ENCODE measurements around the gene CITED2. TPM values are rescaled to one million over a fixed set of nuclear protein-coding genes. Genes with fewer than 3 reads are reported as not detected.
A peak's percentile ranks its signal among the peaks of the same experiment; 100 is the strongest.

Gene CITED2
- total RNA-seq, 1 donor: 223 TPM

- no peak overlapping the region for H3K27ac ChIP-seq (ENCODE audit: low read depth, low read length)
- H4K20me1 ChIP-seq (ENCODE audit: insufficient read depth, low read length): no peaks in the 10 kb centered on the region
- H2AFZ ChIP-seq (ENCODE audit: low read length): no peak overlapping the region
- H3K36me3 ChIP-seq (ENCODE audit: insufficient read depth, low read length): no peaks in the 10 kb centered on the region
- no peaks in the 10 kb centered on the region for H3K4me1 ChIP-seq (ENCODE audit: insufficient read depth, low read length)
- H3K4me2 ChIP-seq (ENCODE audit: insufficient read depth, low read length): no peak overlapping the region
- no peaks in the 10 kb centered on the region for H3K9me3 ChIP-seq (ENCODE audit: low read depth, low read length)
- H3K79me2 ChIP-seq (ENCODE audit: insufficient read depth, low read length): no peaks in the 10 kb centered on the region
- no peak overlapping the region for H3K4me3 ChIP-seq (ENCODE audit: insufficient read depth, low read length)
- H3K27me3 ChIP-seq (ENCODE audit: insufficient read depth, low read length): no peaks in the 10 kb centered on the region
- no peak for DNase-seq (ENCODE audit: insufficient read length, low spot score, missing footprints)
- no peak for TF ChIP-seq CTCF (IDR thresholded peaks at IDR 0.05; ENCODE audit: extremely low read depth, low read depth, low read length)
These were observed 45.2 kb downstream of the CITED2 start for GRCh38 chr6:139329224-139329623.

- H4K20me1 ChIP-seq (ENCODE audit: insufficient read depth, low read length): no peaks in the 10 kb centered on the region
- no peak for DNase-seq (ENCODE audit: insufficient read length, low spot score, missing footprints)
- no peak overlapping the region for H3K27ac ChIP-seq (ENCODE audit: low read depth, low read length)
- no peak overlapping the region for H3K4me3 ChIP-seq (ENCODE audit: insufficient read depth, low read length)
- H3K79me2 ChIP-seq (ENCODE audit: insufficient read depth, low read length): no peaks in the 10 kb centered on the region
- H3K4me2 ChIP-seq (ENCODE audit: insufficient read depth, low read length): no peak overlapping the region
- no peak for TF ChIP-seq CTCF (IDR thresholded peaks at IDR 0.05; ENCODE audit: extremely low read depth, low read depth, low read length)
- no peaks in the 10 kb centered on the region for H3K4me1 ChIP-seq (ENCODE audit: insufficient read depth, low read length)
- H2AFZ ChIP-seq (ENCODE audit: low read length): no peak overlapping the region
- H3K9me3 ChIP-seq (ENCODE audit: low read depth, low read length): no peaks in the 10 kb centered on the region
- no peaks in the 10 kb centered on the region for H3K36me3 ChIP-seq (ENCODE audit: insufficient read depth, low read length)
- no peaks in the 10 kb centered on the region for H3K27me3 ChIP-seq (ENCODE audit: insufficient read depth, low read length)
These were observed 47.4 kb downstream of the CITED2 start for GRCh38 chr6:139327038-139327437.

GRCh38 chr6:139325686-139326085 is 48.8 kb downstream of the CITED2 start:
- H2AFZ ChIP-seq (ENCODE audit: low read length): no peak overlapping the region
- no peaks in the 10 kb centered on the region for H3K9me3 ChIP-seq (ENCODE audit: low read depth, low read length)
- H3K4me3 ChIP-seq (ENCODE audit: insufficient read depth, low read length): no peak overlapping the region
- H3K4me1 ChIP-seq (ENCODE audit: insufficient read depth, low read length): no peaks in the 10 kb centered on the region
- no peak for TF ChIP-seq CTCF (IDR thresholded peaks at IDR 0.05; ENCODE audit: extremely low read depth, low read depth, low read length)
- no peak overlapping the region for H3K27ac ChIP-seq (ENCODE audit: low read depth, low read length)
- H3K79me2 ChIP-seq (ENCODE audit: insufficient read depth, low read length): no peaks in the 10 kb centered on the region
- H3K4me2 ChIP-seq (ENCODE audit: insufficient read depth, low read length): no peak overlapping the region
- H3K27me3 ChIP-seq (ENCODE audit: insufficient read depth, low read length): no peaks in the 10 kb centered on the region
- H4K20me1 ChIP-seq (ENCODE audit: insufficient read depth, low read length): no peaks in the 10 kb centered on the region
- no peaks in the 10 kb centered on the region for H3K36me3 ChIP-seq (ENCODE audit: insufficient read depth, low read length)
- DNase-seq (ENCODE audit: insufficient read length, low spot score, missing footprints): peak; percentile 23

- H3K4me3 ChIP-seq (ENCODE audit: insufficient read depth, low read length): no peak overlapping the region
- H3K36me3 ChIP-seq (ENCODE audit: insufficient read depth, low read length): no peaks in the 10 kb centered on the region
- no peak overlapping the region for H3K27ac ChIP-seq (ENCODE audit: low read depth, low read length)
- no peaks in the 10 kb centered on the region for H4K20me1 ChIP-seq (ENCODE audit: insufficient read depth, low read length)
- H3K4me2 ChIP-seq (ENCODE audit: insufficient read depth, low read length): no peak overlapping the region
- H3K27me3 ChIP-seq (ENCODE audit: insufficient read depth, low read length): no peaks in the 10 kb centered on the region
- H3K4me1 ChIP-seq (ENCODE audit: insufficient read depth, low read length): no peaks in the 10 kb centered on the region
- peak; percentile 25 for DNase-seq (ENCODE audit: insufficient read length, low spot score, missing footprints)
- H3K79me2 ChIP-seq (ENCODE audit: insufficient read depth, low read length): no peaks in the 10 kb centered on the region
- no peak overlapping the region for H2AFZ ChIP-seq (ENCODE audit: low read length)
- TF ChIP-seq CTCF (IDR thresholded peaks at IDR 0.05; ENCODE audit: extremely low read depth, low read depth, low read length): no peak
- no peaks in the 10 kb centered on the region for H3K9me3 ChIP-seq (ENCODE audit: low read depth, low read length)
These were observed 49.3 kb downstream of the CITED2 start for GRCh38 chr6:139325125-139325524.

All from osteoblast (primary cell).